HG03571 (cell line): ENCODE results near the gene ARHGAP19.

Experiments used
- ATAC-seq: cut with Tn5 transposase; IDR thresholded peaks from one replicate; pipeline ENCODE4 v1.9.1; 2021; ENCODE audit not compliant: unreplicated experiment

ARHGAP19 gene

GRCh38 chr10:97292097-97292861, at the start of gene ARHGAP19:
Gene ARHGAP19 (minus strand): TSS chr10:97292637. CDS start chr10:97292627, 10 bp downstream.
- ATAC-seq, result peak; percentile 96

GRCh38 chr10:97341416-97341815, 49.0 kb upstream of the ARHGAP19 start:
- no peak for ATAC-seq

GRCh38 chr10:97338041-97338440, 45.6 kb upstream of the ARHGAP19 start:
- no peak for ATAC-seq

- ATAC-seq, result no peak
These were observed 44.8 kb upstream of the ARHGAP19 start for GRCh38 chr10:97336942-97337831.

- no peak for ATAC-seq
These were observed 44.0 kb upstream of the ARHGAP19 start for GRCh38 chr10:97336446-97336845.

- no peak for ATAC-seq
These were observed 43.6 kb upstream of the ARHGAP19 start for GRCh38 chr10:97336006-97336405.

GRCh38 chr10:97335188-97335619, 42.8 kb upstream of the ARHGAP19 start:
- ATAC-seq, result no peak

- peak; percentile 74 for ATAC-seq
These were observed 42.1 kb upstream of the ARHGAP19 start, which contains the start of gene FRAT2 for GRCh38 chr10:97334370-97335175. Gene FRAT2 (minus strand): TSS chr10:97334729. CDS start chr10:97334572, 157 bp downstream.

- ATAC-seq, result peak; percentile 14
These were observed 41.3 kb upstream of the ARHGAP19 start for GRCh38 chr10:97333601-97334369.

- no peak for ATAC-seq
These were observed 40.8 kb upstream of the ARHGAP19 start for GRCh38 chr10:97333351-97333600.

- no peak for ATAC-seq
These were observed 40.3 kb upstream of the ARHGAP19 start for GRCh38 chr10:97332591-97333350.

- no peak for ATAC-seq
These were observed 38.8 kb upstream of the ARHGAP19 start for GRCh38 chr10:97331153-97331703.

GRCh38 chr10:97329766-97330165, 37.3 kb upstream of the ARHGAP19 start:
- no peak for ATAC-seq

GRCh38 chr10:97328646-97329453, 36.4 kb upstream of the ARHGAP19 start:
- no peak for ATAC-seq

- no peak for ATAC-seq
These were observed 35.2 kb upstream of the ARHGAP19 start for GRCh38 chr10:97327348-97328294.

GRCh38 chr10:97325754-97326153, 33.3 kb upstream of the ARHGAP19 start:
- ATAC-seq, result no peak

- no peak for ATAC-seq
These were observed 31.1 kb upstream of the ARHGAP19 start for GRCh38 chr10:97323501-97323900.

GRCh38 chr10:97321804-97322190, 29.4 kb upstream of the ARHGAP19 start:
- ATAC-seq, result no peak
